Skin epidermis (tissue), 12 donors: ENCODE results near the gene MYRFL.
"Not testable (repeated sequence)": the region's sequence is repeated elsewhere in the genome, so short reads cannot be mapped to it uniquely, and the experiment has no call there.

ENCODE experiments used
- H3K27ac ChIP-seq, 21 experiments: fragments of 200-600 bp; sonication (generic) in 11 of 21; one replicate each; pipeline ENCODE4 v1.5.0; 2020; ENCODE audit warnings: mild to moderate bottlenecking in 3 of 21, inconsistent platforms in 2 of 21, moderate library complexity in 2 of 21
- H3K4me3 ChIP-seq, 7 experiments: fragments of 200-600 bp; sonication (generic) in 2 of 7; one replicate each; pipeline ENCODE4 v1.5.0; 2020; ENCODE audit warnings: inconsistent platforms in 2 of 7, mild to moderate bottlenecking in 2 of 7, moderate library complexity in 1 of 7

MYRFL gene

DNA sequence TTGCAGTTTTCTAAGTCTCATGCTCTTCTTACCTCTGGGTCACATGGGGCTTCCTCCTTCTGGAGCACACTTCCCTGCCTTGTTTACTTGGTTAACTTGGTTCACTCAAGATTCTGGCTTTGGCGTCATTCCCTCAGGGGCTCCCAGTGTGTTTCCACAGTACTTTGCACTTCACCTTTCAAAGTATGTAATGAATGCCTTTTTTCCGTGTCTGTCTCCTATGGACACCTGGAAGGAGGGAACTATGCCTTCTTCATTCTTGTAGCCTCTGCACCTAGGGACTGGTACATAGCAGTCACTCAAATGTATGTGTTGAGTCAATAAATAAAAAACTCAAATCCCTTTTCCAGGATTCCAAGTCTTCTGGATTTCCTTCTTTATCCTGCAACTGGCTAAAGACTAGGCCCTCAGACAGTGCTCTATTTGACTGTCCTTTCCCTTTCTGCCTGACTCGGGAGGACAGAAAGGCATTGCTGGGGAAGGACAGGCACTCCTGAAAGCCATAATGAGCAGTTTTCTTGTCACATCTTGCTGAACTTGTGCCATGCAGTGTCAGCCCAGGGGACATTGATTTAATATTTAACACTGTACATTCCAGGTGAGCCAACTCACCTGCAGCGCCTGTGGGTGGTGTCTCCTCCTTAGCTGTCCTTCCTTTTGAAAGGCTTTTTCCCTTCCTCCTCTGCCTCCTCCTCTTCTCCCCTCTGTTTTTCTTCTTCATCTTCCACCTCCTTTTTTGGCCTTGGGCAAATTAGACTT lies 12.8 kb downstream of the MYRFL start:
- H3K27ac ChIP-seq: no peak overlapping the region
- no peak overlapping the region for H3K4me3 ChIP-seq

DNA sequence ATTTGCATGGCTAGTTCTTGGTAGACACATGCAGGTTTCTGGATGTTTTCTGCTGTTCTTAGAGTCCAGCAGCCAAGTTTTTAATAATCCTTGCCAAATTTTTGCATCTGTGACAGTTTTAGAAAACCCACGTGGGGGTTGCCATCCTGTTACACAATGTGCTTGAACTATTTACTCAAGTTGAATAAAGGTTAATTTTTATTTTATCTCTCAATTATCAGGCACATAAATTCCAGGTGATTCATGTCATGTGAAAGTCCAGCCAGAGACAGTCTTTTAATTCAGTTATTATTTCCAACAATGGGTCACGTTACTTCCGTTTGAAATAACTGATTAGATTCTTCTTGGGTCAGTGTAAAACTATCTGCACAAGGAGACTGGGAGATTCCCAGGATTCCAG lies 15.7 kb downstream of the MYRFL start:
- Histone ChIP-seq H3K27ac (no peak overlapping the region), H3K4me3 (no peak overlapping the region)

DNA sequence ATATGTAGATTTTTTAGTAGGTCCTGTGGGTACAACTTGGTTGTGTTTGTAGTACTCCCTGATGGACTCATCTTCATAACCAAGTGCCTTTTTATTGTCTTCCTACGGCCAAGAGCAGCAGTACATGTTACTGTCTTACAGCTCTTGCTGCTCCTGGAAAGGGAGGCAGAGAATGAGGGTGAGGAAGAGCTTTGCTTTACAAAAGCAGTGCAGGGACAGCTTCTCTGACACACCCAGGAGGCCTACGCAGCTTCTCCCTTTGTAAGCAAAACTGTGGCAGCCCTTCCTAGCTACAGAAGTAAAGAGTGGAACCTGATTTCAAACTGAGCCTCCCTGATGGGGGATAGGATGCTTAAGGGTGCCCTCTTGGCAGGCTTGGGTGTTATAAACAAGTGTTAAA lies 18.6 kb downstream of the MYRFL start:
- no peak overlapping the region for H3K4me3 ChIP-seq
- no peak overlapping the region for H3K27ac ChIP-seq

DNA sequence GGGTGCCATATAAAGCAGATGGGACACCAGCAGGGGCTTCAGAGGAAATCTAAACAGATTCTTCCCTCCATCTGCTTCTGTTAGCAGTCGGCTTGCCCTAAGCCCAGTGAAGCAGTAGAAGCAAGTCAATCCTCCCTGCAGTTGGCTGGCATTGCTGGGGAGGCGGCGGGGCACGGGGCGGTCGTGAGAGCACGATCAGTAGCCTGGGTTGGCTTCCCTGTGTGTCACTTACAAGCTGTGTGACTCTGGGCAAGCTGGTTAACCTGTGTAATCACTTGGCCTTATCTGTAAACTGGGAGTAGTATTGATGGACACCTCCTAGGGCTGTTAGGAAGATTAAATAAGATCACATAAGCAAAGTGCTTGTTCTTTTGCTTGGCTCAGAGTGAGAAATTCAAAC lies 19.4 kb downstream of the MYRFL start:
- Histone ChIP-seq H3K4me3 (no peak overlapping the region), H3K27ac (no peak overlapping the region)

DNA sequence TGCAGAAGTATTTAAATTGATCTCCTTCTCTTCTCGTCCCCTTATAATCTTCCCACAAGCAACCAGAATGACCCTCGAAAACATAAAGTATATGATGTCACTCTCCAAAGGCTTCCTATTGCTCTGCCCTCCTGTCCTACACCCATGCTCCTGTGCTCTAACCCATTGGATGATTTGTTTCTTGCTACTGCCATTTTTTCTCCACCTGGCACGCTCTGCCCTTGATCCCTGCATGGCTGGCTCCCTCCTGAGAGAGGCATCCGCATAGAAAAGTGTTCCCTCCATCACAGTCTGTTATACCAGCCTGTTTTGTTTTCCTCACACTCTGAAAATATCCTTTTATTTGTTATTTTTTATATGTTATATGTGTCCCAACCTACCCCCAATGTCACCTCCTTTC lies 19.8 kb downstream of the MYRFL start:
- no peak overlapping the region for H3K27ac ChIP-seq

DNA sequence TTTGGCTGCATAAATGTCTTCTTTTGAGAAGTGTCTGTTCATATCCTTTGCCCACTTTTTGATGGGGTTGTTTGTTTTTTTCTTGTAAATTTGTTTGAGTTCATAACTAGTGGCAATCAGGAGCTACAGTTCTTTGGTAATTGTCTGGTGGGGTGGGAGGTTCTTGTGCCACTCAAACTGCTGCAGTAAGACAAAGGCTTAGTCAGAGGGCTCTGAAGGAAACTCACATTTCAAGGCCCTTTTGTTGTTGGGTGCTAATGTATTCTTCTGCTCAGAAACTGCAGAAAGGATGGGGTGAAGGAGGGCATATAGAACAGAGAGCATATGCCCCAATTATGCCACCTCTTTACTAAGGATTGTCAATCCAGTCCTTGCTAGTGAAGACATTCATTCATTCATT lies 21.9 kb downstream of the MYRFL start:
- Histone ChIP-seq H3K27ac (no peak overlapping the region), H3K4me3 (no peak overlapping the region)

More for the DNA sequence above, 19.8 kb downstream of the MYRFL start:
- no peak overlapping the region for H3K4me3 ChIP-seq

DNA sequence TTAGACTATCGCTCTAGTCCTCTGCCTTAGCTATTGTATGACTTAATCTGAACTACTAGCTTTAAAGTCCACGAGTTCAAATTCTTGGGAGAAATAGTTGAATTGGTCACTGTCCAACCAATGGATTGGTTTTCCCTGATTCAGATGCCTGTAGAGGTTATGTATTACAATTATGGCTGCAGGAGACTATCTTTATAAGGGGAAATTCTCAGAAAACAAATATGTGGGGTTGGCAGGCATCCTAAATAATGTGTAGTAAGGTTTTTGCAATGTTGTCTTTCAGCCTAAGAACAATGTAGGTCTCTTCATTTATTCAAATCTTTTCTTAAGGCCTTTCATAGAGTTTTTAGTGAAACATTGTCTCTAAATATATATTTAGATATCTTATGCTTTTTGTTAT lies 26.9 kb downstream of the MYRFL start:
- H3K4me3 ChIP-seq: no peak overlapping the region

DNA sequence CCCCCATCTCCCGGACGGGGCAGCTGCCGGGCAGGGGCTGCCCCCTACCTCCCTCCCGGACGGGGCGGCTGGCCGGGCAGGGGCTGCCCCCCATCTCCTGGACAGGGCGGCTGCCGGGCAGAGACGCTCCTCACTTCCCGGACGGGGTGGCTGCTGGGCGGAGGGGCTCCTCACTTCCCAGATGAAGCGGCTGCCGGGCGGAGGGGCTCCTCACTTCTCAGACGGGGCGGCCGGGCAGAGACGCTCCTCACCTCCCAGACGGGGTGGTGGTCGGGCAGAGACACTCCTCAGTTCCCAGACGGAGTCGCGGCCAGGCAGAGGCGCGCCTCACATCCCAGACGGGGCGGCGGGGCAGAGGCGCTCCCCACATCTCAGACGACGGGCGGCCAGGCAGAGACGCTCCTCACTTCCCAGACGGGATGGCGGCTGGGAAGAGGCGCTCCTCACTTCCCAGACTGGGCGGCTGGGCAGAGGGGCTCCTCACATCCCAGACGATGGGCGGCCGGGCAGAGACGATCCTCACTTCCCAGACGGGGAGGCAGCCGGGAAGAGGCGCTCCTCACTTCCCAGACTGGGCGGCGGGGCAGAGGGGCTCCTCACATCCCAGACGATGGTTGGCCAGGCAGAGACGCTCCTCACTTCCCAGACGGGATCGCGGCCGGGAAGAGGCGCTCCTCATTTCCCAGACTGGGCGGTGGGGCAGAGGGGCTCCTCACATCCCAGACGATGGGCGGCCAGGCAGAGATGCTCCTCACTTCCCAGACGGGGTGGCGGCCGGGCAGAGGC lies 28.3 kb downstream of the MYRFL start:
- H3K4me3 ChIP-seq, H3K27ac ChIP-seq: not testable (repeated sequence)

More for the DNA sequence above, 26.9 kb downstream of the MYRFL start:
- no peak overlapping the region for H3K27ac ChIP-seq

DNA sequence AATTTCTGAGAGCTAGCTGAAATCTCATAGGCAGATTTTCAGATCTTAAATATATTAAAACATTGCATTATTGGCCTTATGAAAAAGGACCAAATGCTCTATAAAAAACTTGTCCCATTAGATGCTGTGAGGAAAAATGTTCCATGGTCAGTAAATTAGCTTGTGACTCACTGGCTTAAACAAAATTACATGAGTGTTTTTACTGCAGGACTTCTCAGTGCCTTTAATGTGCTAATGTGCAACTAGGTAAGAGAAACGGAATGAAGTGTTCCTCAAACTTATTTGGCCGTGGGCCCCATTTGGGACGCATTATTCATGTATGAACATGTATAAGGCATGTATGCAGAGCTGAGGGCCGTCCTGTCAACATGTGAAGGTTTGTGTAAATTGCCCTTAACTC lies 41.7 kb downstream of the MYRFL start:
- no peak overlapping the region for H3K4me3 ChIP-seq
- H3K27ac ChIP-seq: no peak overlapping the region

DNA sequence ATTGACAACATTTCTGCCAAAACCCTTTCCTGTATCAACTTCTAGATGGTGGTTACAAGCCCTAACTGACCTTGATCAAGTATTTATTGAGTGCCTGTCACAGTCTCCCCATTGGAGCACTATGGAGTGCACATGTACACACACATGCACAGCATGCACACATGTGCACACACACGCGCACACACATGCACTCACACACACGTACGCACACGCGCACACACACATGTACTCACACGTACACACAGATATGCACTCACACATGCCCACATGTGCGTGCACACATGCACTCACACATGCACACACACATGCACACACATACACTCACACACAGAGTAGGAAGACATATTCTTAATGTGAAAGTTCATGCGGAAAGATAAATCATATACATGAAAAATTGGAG lies 43.7 kb downstream of the MYRFL start:
- Histone ChIP-seq H3K4me3 (no peak overlapping the region), H3K27ac (no peak overlapping the region)

DNA sequence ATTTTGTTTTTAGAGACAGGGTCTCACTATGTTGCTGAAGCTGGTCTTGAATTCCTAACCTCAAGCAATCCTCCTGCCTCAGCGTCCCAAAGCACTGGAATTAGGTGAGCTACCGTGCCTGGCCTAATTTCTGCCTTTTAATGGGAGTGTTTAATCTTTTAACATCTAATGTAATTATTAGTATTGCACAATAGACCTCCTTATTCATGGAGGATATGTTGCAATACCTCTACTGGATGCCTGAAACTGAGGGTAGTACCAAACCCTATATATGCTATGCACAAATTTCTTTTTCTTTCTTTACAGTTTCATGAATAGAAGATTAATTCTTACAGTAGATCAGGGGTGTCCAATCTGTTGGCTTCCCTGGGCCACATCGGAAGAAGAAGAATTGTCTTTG lies 47.8 kb downstream of the MYRFL start:
- Histone ChIP-seq H3K27ac (no peak overlapping the region), H3K4me3 (no peak overlapping the region)

DNA sequence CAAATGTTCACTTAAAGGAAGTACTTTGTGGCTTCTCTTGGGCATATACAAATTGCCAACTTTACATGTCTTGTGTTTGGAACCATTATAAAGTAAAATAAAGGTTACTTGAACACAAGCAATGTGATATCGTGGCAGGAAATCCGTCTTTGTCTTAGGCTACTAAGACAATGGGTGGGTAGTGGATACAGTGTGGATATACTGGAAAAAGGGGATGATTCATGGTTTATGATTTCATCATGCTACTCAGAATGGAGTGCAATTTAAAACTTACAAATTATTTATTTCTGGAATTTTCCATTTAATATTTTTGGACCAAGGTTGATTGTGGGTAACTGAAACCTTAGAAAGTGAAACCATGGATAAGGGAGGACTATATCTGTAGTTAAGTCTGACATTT lies 48.4 kb downstream of the MYRFL start:
- Histone ChIP-seq H3K27ac (no peak overlapping the region), H3K4me3 (no peak overlapping the region)

DNA sequence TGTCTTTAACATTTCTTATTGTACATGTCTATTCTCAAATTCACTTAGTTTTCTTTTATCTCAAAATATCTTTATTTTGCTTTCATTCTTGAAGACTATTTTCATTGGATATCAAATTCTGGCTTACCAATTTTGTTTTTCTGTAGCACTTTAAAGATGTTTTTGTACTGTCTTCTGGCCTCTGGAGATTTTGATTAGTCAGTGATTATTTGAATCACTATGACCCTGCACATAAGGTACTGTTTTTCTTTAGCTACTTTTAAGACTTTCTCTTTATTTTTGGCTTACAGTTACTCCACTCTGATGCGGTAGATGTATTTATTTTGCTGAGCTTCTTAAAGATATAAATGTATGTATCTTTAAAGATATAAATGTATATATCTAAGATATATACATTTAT lies 49.6 kb downstream of the MYRFL start:
- H3K27ac ChIP-seq: no peak overlapping the region
- no peak overlapping the region for H3K4me3 ChIP-seq

DNA sequence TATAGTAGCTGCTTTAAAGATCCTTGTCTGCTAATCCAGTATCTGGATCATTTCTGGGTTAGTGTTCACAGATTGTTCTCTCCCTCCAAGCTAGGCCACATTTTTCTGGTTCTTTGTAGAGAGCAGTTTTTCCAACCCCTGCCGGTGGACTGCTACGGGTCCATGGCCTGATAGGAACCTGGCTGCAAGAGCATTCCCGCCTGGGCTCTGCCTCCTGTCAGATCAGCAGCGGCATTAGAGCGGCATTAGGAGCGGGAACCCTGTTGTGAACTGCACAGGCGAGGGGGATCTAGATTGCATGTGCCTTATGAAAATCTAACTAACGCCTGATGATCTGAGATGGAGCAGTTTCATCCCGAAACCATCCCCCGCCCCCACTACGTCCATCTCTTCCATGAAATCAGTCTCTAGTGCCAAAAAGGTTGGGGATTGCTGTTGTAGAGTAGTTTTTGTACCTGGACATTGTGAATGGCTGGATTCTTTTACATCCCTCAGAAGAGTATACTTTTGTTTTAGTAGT lies 50.4 kb downstream of the MYRFL start:
- H3K27ac ChIP-seq: no peak overlapping the region
- H3K4me3 ChIP-seq: no peak overlapping the region

DNA sequence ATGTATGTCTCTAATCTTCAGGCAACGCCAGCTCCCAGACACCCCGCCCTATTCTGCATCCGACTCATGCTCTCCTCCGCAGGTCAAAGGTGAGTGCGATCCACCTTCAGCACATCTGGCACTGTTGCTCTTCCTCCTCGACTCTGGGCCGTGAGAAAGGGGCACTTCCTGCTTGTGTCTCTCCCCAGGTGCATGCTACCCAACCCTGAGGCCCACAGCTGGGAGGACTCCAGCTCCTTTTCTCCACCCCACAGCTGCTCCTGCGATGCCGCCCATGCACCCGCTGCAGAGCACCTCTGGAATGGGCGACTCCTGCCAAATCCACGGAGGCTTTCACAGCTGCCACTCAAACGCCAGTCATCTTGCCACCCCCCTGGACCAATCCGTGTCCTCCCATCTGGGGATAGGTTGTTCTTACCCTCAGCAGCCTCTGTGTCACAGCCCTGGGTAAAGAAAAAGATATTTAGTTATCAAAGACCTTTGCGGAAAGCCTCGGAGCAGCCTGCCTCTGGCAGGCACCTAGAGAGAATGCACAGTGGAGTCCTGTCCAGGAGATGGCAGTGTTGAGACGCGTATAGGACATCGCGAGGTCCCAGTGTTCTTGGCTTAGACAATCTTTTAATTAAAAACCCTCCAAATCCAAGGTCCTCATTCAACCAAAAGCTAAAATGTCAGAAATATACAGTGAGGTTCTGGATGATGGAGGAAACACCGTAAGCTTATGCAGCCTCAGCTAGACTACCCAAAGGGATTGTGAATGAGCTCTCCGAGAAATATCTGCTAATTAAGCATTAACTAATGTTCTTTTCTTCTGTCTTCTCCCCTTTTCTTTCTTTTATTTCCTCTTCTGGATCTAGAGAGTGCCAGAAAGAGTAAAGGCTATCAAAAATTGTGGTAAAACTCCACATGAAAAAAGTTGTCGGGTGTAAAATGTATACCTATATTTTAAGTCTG lies 54.3 kb downstream of the MYRFL start:
- H3K27ac ChIP-seq: peak overlapping the region in 1 of 21 experiments; percentile 9
- peak overlapping the region in 2 of 7 experiments; percentile 14 to 22 for H3K4me3 ChIP-seq

DNA sequence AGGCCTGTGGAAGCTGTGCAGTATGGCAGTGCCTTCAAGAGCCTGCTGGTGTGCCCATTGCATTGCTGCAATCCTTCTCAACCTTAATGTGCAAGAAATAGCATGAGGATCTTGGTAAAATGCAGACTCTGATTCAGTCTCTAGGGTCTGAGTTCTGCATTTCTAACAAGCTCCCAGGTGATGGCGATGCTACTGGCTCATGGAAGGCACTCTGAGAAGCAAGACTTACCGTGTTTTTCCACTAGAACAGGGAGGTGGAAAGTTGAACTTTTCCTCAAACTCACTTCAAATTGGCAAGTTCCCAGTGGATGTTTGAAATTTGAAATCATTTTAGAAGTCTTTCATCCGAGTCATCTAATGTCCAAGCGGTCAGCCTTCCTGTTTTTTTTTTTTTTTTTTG lies 55.5 kb downstream of the MYRFL start:
- Histone ChIP-seq H3K4me3 (no peak overlapping the region), H3K27ac (no peak overlapping the region)

DNA sequence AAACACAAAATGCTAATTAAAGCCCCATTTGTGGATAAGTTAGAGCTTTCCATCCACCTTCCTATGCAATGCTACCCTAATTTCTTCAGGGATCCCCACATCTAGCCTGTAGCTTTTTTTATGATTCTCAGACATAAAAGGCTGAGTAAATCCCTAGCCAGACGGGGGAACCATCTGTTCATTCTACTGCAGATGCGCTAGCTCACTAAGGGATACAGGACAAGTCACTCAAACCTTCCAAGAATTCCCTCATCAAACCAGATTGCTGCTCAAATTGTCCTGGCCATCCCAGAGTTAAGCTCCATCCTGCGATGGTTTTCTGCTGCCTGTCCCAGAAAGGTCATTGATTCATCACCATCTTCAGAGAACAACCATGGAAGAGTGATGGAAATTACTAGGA lies 56.7 kb downstream of the MYRFL start:
- Histone ChIP-seq H3K4me3 (no peak overlapping the region), H3K27ac (no peak overlapping the region)

DNA sequence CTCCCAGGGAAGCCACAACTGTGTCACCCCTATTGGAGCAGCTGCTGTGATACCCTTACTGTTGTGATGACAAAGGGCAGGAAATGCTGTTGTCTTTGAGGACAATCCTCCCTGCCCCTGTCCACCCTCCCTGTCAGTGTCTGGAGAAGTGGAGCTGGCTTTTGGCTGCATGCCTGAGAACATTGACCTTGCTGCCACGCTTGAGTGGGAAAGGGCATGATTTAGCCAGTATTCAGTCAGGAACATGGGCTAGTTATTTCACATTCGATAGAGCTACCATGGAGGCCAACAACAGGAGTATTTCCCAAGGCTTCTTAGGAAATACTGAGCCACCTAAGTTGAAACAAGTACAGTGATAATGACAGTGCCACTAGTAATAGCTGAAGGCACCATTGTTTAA lies 59.4 kb downstream of the MYRFL start:
- H3K27ac ChIP-seq: no peak overlapping the region
- no peak overlapping the region for H3K4me3 ChIP-seq

DNA sequence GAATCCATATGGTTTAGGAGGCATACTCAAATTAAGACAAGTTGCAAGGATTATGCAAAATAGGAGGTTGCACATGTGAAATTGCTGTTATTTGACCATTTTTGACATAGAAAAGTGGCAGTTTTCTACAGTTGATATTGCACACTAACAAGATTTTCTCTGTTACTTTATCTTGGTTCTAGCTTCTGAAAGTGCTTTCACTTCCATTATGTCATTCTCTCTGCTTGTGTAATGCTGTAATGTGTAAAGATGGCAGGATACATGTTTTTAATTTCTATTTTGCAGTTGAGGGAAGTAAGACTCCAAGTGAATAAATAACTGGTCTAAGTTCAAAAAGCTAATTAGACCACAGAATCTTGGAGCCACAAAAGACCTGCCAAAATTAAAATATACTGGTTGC lies 60.6 kb downstream of the MYRFL start:
- Histone ChIP-seq H3K27ac (no peak overlapping the region), H3K4me3 (no peak overlapping the region)

DNA sequence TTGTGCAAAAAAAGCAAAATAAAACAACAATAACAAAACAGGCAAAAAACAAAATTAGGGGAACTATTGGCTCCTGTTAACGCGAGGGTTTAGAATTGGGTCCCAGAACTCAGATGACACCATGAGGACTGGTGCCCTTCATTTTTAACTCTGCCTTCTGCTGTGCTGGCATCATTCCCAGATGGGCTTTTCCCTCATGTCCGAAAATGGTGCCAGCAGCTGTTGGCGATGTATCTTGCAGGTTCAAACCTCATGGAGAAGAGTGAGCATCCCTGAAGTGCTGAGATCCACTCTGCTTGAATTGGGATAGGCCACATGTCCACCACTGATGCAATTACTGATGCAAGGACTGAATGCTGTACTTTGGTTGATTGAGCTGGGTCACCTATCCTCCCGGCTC lies 61.1 kb downstream of the MYRFL start:
- H3K4me3 ChIP-seq: no peak overlapping the region
- no peak overlapping the region for H3K27ac ChIP-seq
